SU-DHL-6 (cell line): ENCODE results near the gene SNAP91.

ENCODE experiments used
- CTCF ChIP-seq: fragments of 200-600 bp; sonication (generic); IDR thresholded peaks from one replicate; pipeline ENCODE4 v1.5.1; 2017; ENCODE audit warnings: antibody characterized with exemption, mild to moderate bottlenecking, low read length, moderate library complexity; ENCODE audit not compliant: insufficient read depth, poor library complexity, severe bottlenecking
- EZH2phosphoT487 ChIP-seq: fragments of 200-600 bp; sonication (generic), shearing (Covaris generic); conservative IDR thresholded peaks from 2 replicates; pipeline ENCODE4 v1.6.1; 2018; ENCODE audit warnings: mild to moderate bottlenecking, antibody characterized with exemption, low read length, moderate library complexity, mixed read lengths

DNA sequence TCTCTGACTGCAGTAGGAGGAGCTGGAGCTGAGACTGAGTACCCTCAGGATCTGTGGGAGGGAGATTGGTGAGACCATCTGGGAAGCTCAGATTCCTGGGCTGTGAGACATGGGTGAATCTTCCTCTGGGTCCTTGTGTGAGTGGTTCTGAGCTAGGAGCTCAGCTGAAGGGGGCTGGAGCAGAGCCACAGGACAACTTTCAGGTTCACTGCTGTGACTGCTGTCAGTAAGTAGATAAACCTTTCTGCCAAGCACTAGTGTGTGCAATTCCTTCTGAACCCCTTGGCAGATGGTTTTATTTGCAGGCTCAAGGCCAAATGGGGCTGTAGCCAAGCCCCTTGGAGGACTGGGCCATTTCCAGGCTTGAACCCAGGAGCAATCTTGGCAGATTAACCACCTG is 49.6 kb upstream of the SNAP91 start:
- TF ChIP-seq CTCF (no peak), EZH2phosphoT487 (no peak)
